K562 (cell line): Measurements from ENCODE around the gene HAP1.

ENCODE experiments used
- CTCF ChIP-seq, 3 experiments: IDR thresholded peaks in 2 of 3; conservative IDR thresholded peaks in 1 of 3; 2 replicates each; pipeline ENCODE4 v1.5.1; 2011 to 2012; ENCODE audit warnings: low read length in 3 of 3, mild to moderate bottlenecking in 3 of 3, control low read depth in 2 of 3, improper control_type of control experiment in 1 of 3, inconsistent platforms in 1 of 3, low read depth in 1 of 3, mixed read lengths in 1 of 3, moderate library complexity in 1 of 3; ENCODE audit not compliant: insufficient read depth in 2 of 3
- HMGXB4 ChIP-seq: sonication (generic); formaldehyde crosslinking; IDR thresholded peaks from 2 replicates; pipeline ENCODE4 v1.8.1; 2023; ENCODE audit warnings: mild to moderate bottlenecking, missing genetic modification reagents
- IRF2 ChIP-seq: sonication (generic); formaldehyde crosslinking; IDR thresholded peaks from 2 replicates; pipeline ENCODE4 v1.8.1; 2022; ENCODE audit warnings: mild to moderate bottlenecking, missing genetic modification reagents
- MXI1 ChIP-seq: IDR thresholded peaks from 2 replicates; pipeline ENCODE4 v1.6.1; 2011; ENCODE audit warnings: low read depth, mild to moderate bottlenecking, improper control_type of control experiment, low read length
- SMARCB1 ChIP-seq: IDR thresholded peaks from 2 replicates; pipeline ENCODE4 v1.6.1; 2011; ENCODE audit warnings: improper control_type of control experiment, low read depth; ENCODE audit not compliant: insufficient read length
- TARDBP ChIP-seq: fragments of 450-650 bp; IDR thresholded peaks from 2 replicates; pipeline ENCODE4 v1.6.1; 2016
- TF ChIP-seq, protein P1 (sequence below), 2 experiments: IDR thresholded peaks in 1 of 2; conservative IDR thresholded peaks in 1 of 2; 2 replicates each; pipeline ENCODE4 v1.6.1; 2016; ENCODE audit warnings: low read depth in 2 of 2, mild to moderate bottlenecking in 1 of 2, missing compliant biosample characterization in 1 of 2, missing genetic modification characterization in 1 of 2, moderate library complexity in 1 of 2

GRCh38 chr17:41680426-41681040 lies 53.9 kb downstream of the HAP1 start:
- TF ChIP-seq MXI1 (no peak), IRF2 (CRISPR knock-in tag) (no peak), SMARCB1 (no peak), HMGXB4 (CRISPR knock-in tag) (no peak), TARDBP (no peak), CTCF (IDR thresholded peaks at IDR 0.05 in 2 of 3, conservative IDR thresholded peaks at IDR 0.05 in 1 of 3; ENCODE audit: insufficient read depth in 2 of 3, low read depth in 1 of 3, low read length in 3 of 3) (no peak)
- TF ChIP-seq, protein P1, sequence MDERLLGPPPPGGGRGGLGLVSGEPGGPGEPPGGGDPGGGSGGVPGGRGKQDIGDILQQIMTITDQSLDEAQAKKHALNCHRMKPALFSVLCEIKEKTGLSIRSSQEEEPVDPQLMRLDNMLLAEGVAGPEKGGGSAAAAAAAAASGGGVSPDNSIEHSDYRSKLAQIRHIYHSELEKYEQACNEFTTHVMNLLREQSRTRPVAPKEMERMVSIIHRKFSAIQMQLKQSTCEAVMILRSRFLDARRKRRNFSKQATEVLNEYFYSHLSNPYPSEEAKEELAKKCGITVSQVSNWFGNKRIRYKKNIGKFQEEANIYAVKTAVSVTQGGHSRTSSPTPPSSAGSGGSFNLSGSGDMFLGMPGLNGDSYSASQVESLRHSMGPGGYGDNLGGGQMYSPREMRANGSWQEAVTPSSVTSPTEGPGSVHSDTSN (CRISPR knock-in tag; IDR thresholded peaks at IDR 0.05; ENCODE audit: low read depth): no peak
- TF ChIP-seq, protein P1 (tag; conservative IDR thresholded peaks at IDR 0.05; ENCODE audit: low read depth): no peak
